SK-N-SH treated with all-trans-retinoic acid at 6 μM for 48 hours (cell line): ENCODE measurements around the gene GPC3.

Source experiments
- ATAC-seq: fragments of 200-7000 bp; cut with Tn5 transposase; 3 replicates; pipeline ENCODE4 v1.9.1; 2020; ENCODE audit warnings: mild to moderate bottlenecking, moderate library complexity
- ARNTL ChIP-seq: fragments of 450-650 bp; formaldehyde crosslinking; IDR thresholded peaks from 2 replicates; pipeline ENCODE4 v1.5.0; 2020; ENCODE audit warnings: low read depth, mild to moderate bottlenecking, moderate library complexity, borderline replicate concordance
- BACH2 ChIP-seq: fragments of 250-450 bp; sonication (Bioruptor Pico); IDR thresholded peaks from 2 replicates; pipeline ENCODE4 v1.9.0; 2021; ENCODE audit warnings: mild to moderate bottlenecking, borderline replicate concordance
- CSDC2 ChIP-seq: fragments of 250-450 bp; sonication (Bioruptor Pico); IDR thresholded peaks from 2 replicates; pipeline ENCODE4 v1.5.0; 2020; ENCODE audit warnings: mild to moderate bottlenecking, moderate library complexity
- CSRNP3 ChIP-seq: fragments of 250-450 bp; sonication (Bioruptor Pico); IDR thresholded peaks from 2 replicates; pipeline ENCODE4 v1.5.1; 2021; ENCODE audit warnings: mild to moderate bottlenecking, moderate library complexity
- ESRRG ChIP-seq: fragments of 250-450 bp; sonication (Bioruptor Pico); IDR thresholded peaks from 2 replicates; pipeline ENCODE4 v1.6.1; 2021; ENCODE audit warnings: mild to moderate bottlenecking
- GLIS3 ChIP-seq: fragments of 250-450 bp; sonication (Bioruptor Pico); IDR thresholded peaks from 2 replicates; pipeline ENCODE4 v1.5.0; 2020; ENCODE audit warnings: mild to moderate bottlenecking, moderate library complexity
- ISL1 ChIP-seq: fragments of 250-450 bp; sonication (Bioruptor Pico); IDR thresholded peaks from 2 replicates; pipeline ENCODE4 v2.1.2; 2022; ENCODE audit warnings: mild to moderate bottlenecking, moderate library complexity
- OSR1 ChIP-seq: fragments of 250-450 bp; sonication (Bioruptor Pico); IDR thresholded peaks from 2 replicates; pipeline ENCODE4 v1.8.0; 2022; ENCODE audit warnings: moderate library complexity, mild to moderate bottlenecking, inconsistent platforms
- PPARA ChIP-seq: fragments of 250-450 bp; sonication (Bioruptor Pico); IDR thresholded peaks from 2 replicates; pipeline ENCODE4 v1.5.0; 2020; ENCODE audit warnings: mild to moderate bottlenecking, borderline replicate concordance
- RARB ChIP-seq: fragments of 250-450 bp; sonication (Bioruptor Pico); IDR thresholded peaks from 2 replicates; pipeline ENCODE4 v1.8.0; 2021; ENCODE audit warnings: mild to moderate bottlenecking, moderate library complexity
- SNAI2 ChIP-seq: fragments of 250-450 bp; sonication (Bioruptor Pico); IDR thresholded peaks from 2 replicates; pipeline ENCODE4 v1.5.0; 2020; ENCODE audit warnings: mild to moderate bottlenecking, moderate library complexity
- TCF4 ChIP-seq: fragments of 250-450 bp; sonication (Bioruptor Pico); IDR thresholded peaks from 2 replicates; pipeline ENCODE4 v1.8.0; 2021; ENCODE audit warnings: mild to moderate bottlenecking, moderate library complexity, borderline replicate concordance
- TOX ChIP-seq: fragments of 250-450 bp; sonication (Bioruptor Pico); IDR thresholded peaks from 2 replicates; pipeline ENCODE4 v1.8.0; 2021; ENCODE audit warnings: mild to moderate bottlenecking, moderate library complexity, borderline replicate concordance
- ZC3H10 ChIP-seq: fragments of 250-450 bp; sonication (Bioruptor Pico); IDR thresholded peaks from 2 replicates; pipeline ENCODE4 v1.5.1; 2021; ENCODE audit warnings: mild to moderate bottlenecking, moderate library complexity
- ZFP3 ChIP-seq: fragments of 250-450 bp; sonication (Bioruptor Pico); IDR thresholded peaks from 2 replicates; pipeline ENCODE4 v1.5.0; 2020; ENCODE audit warnings: mild to moderate bottlenecking, moderate library complexity
- ZFP30 ChIP-seq: fragments of 450-650 bp; formaldehyde crosslinking; IDR thresholded peaks from 2 replicates; pipeline ENCODE4 v1.5.0; 2022; ENCODE audit warnings: mild to moderate bottlenecking, moderate library complexity
- ZNF565 ChIP-seq: fragments of 450-650 bp; formaldehyde crosslinking; conservative IDR thresholded peaks from 2 replicates; pipeline ENCODE4 v1.5.0; 2020; ENCODE audit warnings: low read depth, mild to moderate bottlenecking, moderate library complexity
- ZNF8 ChIP-seq: fragments of 450-650 bp; formaldehyde crosslinking; IDR thresholded peaks from 2 replicates; pipeline ENCODE4 v1.5.0; 2020; ENCODE audit warnings: mild to moderate bottlenecking, moderate library complexity
- TF ChIP-seq, protein P1 (sequence below): fragments of 250-450 bp; sonication (Bioruptor Pico); IDR thresholded peaks from 2 replicates; pipeline ENCODE4 v1.5.1; 2020; ENCODE audit warnings: low read depth, mild to moderate bottlenecking, moderate library complexity
- TF ChIP-seq, protein P2 (sequence below): fragments of 250-450 bp; sonication (Bioruptor Pico); IDR thresholded peaks from 2 replicates; pipeline ENCODE4 v1.8.0; 2021; ENCODE audit warnings: low read depth, mild to moderate bottlenecking, moderate library complexity, borderline replicate concordance
- TF ChIP-seq, protein P3 (sequence below): fragments of 250-450 bp; sonication (Bioruptor Pico); IDR thresholded peaks from 2 replicates; pipeline ENCODE4 v1.5.0; 2020; ENCODE audit warnings: mild to moderate bottlenecking, moderate library complexity
- TF ChIP-seq, protein P4 (sequence below): fragments of 250-450 bp; sonication (Bioruptor Pico); IDR thresholded peaks from 2 replicates; pipeline ENCODE4 v1.8.0; 2020; ENCODE audit warnings: mild to moderate bottlenecking, moderate library complexity, borderline replicate concordance

GPC3 gene

GRCh38 chrX:133865761-133866471 is 119.5 kb downstream of the GPC3 start:
- no peak for ATAC-seq
- TF ChIP-seq ARNTL (CRISPR knock-in tag) (no peak), ZC3H10 (CRISPR knock-in tag) (no peak), ESRRG (CRISPR knock-in tag) (no peak), OSR1 (no peak), TCF4 (CRISPR knock-in tag) (no peak), ZNF8 (no peak), BACH2 (no peak), GLIS3 (CRISPR knock-in tag) (no peak), TOX (CRISPR knock-in tag) (no peak), RARB (CRISPR knock-in tag) (no peak), ZFP30 (CRISPR knock-in tag) (no peak), ISL1 (CRISPR knock-in tag) (no peak), SNAI2 (CRISPR knock-in tag) (no peak)
- TF ChIP-seq, protein P1, sequence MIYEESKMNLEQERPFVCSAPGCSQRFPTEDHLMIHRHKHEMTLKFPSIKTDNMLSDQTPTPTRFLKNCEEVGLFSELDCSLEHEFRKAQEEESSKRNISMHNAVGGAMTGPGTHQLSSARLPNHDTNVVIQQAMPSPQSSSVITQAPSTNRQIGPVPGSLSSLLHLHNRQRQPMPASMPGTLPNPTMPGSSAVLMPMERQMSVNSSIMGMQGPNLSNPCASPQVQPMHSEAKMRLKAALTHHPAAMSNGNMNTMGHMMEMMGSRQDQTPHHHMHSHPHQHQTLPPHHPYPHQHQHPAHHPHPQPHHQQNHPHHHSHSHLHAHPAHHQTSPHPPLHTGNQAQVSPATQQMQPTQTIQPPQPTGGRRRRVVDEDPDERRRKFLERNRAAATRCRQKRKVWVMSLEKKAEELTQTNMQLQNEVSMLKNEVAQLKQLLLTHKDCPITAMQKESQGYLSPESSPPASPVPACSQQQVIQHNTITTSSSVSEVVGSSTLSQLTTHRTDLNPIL, result no peak
- TF ChIP-seq, protein P2, sequence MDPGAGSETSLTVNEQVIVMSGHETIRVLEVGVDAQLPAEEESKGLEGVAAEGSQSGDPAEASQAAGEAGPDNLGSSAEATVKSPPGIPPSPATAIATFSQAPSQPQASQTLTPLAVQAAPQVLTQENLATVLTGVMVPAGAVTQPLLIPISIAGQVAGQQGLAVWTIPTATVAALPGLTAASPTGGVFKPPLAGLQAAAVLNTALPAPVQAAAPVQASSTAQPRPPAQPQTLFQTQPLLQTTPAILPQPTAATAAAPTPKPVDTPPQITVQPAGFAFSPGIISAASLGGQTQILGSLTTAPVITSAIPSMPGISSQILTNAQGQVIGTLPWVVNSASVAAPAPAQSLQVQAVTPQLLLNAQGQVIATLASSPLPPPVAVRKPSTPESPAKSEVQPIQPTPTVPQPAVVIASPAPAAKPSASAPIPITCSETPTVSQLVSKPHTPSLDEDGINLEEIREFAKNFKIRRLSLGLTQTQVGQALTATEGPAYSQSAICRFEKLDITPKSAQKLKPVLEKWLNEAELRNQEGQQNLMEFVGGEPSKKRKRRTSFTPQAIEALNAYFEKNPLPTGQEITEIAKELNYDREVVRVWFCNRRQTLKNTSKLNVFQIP (CRISPR knock-in tag), result no peak

GRCh38 chrX:133864236-133864635 is 121.2 kb downstream of the GPC3 start:
- no peak for ATAC-seq
- TF ChIP-seq ARNTL (CRISPR knock-in tag) (no peak), ZNF565 (CRISPR knock-in tag) (no peak), TCF4 (CRISPR knock-in tag) (no peak), CSRNP3 (no peak), PPARA (CRISPR knock-in tag) (no peak), ISL1 (CRISPR knock-in tag) (no peak), ZNF8 (no peak), RARB (CRISPR knock-in tag) (no peak), CSDC2 (CRISPR knock-in tag) (no peak), SNAI2 (CRISPR knock-in tag) (no peak), ZFP3 (no peak)
- TF ChIP-seq, protein P3, sequence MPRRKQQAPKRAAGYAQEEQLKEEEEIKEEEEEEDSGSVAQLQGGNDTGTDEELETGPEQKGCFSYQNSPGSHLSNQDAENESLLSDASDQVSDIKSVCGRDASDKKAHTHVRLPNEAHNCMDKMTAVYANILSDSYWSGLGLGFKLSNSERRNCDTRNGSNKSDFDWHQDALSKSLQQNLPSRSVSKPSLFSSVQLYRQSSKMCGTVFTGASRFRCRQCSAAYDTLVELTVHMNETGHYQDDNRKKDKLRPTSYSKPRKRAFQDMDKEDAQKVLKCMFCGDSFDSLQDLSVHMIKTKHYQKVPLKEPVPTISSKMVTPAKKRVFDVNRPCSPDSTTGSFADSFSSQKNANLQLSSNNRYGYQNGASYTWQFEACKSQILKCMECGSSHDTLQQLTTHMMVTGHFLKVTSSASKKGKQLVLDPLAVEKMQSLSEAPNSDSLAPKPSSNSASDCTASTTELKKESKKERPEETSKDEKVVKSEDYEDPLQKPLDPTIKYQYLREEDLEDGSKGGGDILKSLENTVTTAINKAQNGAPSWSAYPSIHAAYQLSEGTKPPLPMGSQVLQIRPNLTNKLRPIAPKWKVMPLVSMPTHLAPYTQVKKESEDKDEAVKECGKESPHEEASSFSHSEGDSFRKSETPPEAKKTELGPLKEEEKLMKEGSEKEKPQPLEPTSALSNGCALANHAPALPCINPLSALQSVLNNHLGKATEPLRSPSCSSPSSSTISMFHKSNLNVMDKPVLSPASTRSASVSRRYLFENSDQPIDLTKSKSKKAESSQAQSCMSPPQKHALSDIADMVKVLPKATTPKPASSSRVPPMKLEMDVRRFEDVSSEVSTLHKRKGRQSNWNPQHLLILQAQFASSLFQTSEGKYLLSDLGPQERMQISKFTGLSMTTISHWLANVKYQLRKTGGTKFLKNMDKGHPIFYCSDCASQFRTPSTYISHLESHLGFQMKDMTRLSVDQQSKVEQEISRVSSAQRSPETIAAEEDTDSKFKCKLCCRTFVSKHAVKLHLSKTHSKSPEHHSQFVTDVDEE, result no peak
- TF ChIP-seq, protein P4, sequence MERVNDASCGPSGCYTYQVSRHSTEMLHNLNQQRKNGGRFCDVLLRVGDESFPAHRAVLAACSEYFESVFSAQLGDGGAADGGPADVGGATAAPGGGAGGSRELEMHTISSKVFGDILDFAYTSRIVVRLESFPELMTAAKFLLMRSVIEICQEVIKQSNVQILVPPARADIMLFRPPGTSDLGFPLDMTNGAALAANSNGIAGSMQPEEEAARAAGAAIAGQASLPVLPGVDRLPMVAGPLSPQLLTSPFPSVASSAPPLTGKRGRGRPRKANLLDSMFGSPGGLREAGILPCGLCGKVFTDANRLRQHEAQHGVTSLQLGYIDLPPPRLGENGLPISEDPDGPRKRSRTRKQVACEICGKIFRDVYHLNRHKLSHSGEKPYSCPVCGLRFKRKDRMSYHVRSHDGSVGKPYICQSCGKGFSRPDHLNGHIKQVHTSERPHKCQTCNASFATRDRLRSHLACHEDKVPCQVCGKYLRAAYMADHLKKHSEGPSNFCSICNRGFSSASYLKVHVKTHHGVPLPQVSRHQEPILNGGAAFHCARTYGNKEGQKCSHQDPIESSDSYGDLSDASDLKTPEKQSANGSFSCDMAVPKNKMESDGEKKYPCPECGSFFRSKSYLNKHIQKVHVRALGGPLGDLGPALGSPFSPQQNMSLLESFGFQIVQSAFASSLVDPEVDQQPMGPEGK (CRISPR knock-in tag), result no peak
- TF ChIP-seq, protein P2 (CRISPR knock-in tag), result no peak
- TF ChIP-seq, protein P1, result no peak
